Spleen (tissue), 11 donors: ENCODE measurements around the gene PLEKHA7. TPM values are rescaled to one million over a fixed set of nuclear protein-coding genes. Genes with fewer than 3 reads are reported as not detected.

Experiments
- DNase-seq: peaks from one replicate; pipeline ENCODE4 v3.0.0-alpha.2; 2020
- H3K27ac ChIP-seq, 8 donors: fragments of 200-600 bp; sonication (generic) in 7 of 8; 1 replicate in 4 of 8; 2 replicates in 4 of 8; pipeline versions ENCODE4 v1.5.0 to v1.8.0; 2016 to 2021; ENCODE audit warnings: inconsistent platforms in 4 of 8, mild to moderate bottlenecking in 4 of 8, moderate library complexity in 1 of 8
- H3K27me3 ChIP-seq, 7 donors: fragments of 200-600 bp; sonication (generic) in 6 of 7; replicated peaks in 1 of 7; 1 replicate in 4 of 7; 2 replicates in 3 of 7; pipeline versions ENCODE4 v1.5.0 to v1.8.0; 2016 to 2021; ENCODE audit warnings: inconsistent platforms in 3 of 7, mild to moderate bottlenecking in 1 of 7
- H3K36me3 ChIP-seq, 6 donors: fragments of 200-600 bp; sonication (generic) in 5 of 6; 1 replicate in 4 of 6; 2 replicates in 2 of 6; pipeline versions ENCODE4 v1.5.0 to v1.8.0; 2016 to 2021; ENCODE audit warnings: inconsistent platforms in 2 of 6
- H3K4me1 ChIP-seq, 6 donors: fragments of 200-600 bp; sonication (generic) in 5 of 6; 1 replicate in 3 of 6; 2 replicates in 3 of 6; pipeline versions ENCODE4 v1.5.0 to v1.8.0; 2016 to 2021; ENCODE audit warnings: inconsistent platforms in 3 of 6
- H3K4me3 ChIP-seq, 8 donors: fragments of 200-600 bp; sonication (generic) in 7 of 8; 1 replicate in 4 of 8; 2 replicates in 4 of 8; pipeline versions ENCODE4 v1.5.0 to v1.8.0; 2016 to 2021; ENCODE audit warnings: inconsistent platforms in 4 of 8, mild to moderate bottlenecking in 4 of 8, moderate library complexity in 2 of 8
- H3K9me3 ChIP-seq, 8 donors: fragments of 200-600 bp; sonication (generic) in 7 of 8; 1 replicate in 4 of 8; 2 replicates in 4 of 8; pipeline versions ENCODE4 v1.5.0 to v1.8.0; 2016 to 2021; ENCODE audit warnings: inconsistent platforms in 4 of 8
- CTCF ChIP-seq, 11 experiments: fragments of 200-600 bp in 7 of 11; fragments of 450-650 bp in 4 of 11; sonication (generic) in 4 of 11; IDR thresholded peaks in 8 of 11; conservative IDR thresholded peaks in 3 of 11; 1 replicate in 7 of 11; 2 replicates in 4 of 11; pipeline versions ENCODE4 v1.4.0 to v1.8.0; 2016 to 2021; ENCODE audit warnings: antibody characterized with exemption in 11 of 11, inconsistent platforms in 4 of 11, mild to moderate bottlenecking in 1 of 11
- POLR2A ChIP-seq, 3 donors: fragments of 450-650 bp; IDR thresholded peaks; one replicate each; pipeline ENCODE4 v1.5.1; 2017; ENCODE audit warnings: antibody characterized with exemption in 3 of 3, mild to moderate bottlenecking in 1 of 3
- POLR2AphosphoS5 ChIP-seq, 3 donors: sonication (generic); formaldehyde crosslinking; IDR thresholded peaks; one replicate each; pipeline ENCODE4 v1.5.1; 2017; ENCODE audit warnings: antibody characterized with exemption in 3 of 3
- whole genome bisulfite sequencing, 5 donors: extraction: QIAGEN DNeasy Blood & Tissue Kit in 3 of 5; methylation state at CpG; one replicate each; pipeline versions ENCODE4 v1.1.5 to v1.1.7; 2013 to 2018; 5-methylcytosine and 5-hydroxymethylcytosine counted together
- intact Hi-C: fragments of 100-400 bp; cut with DNase I; formaldehyde crosslinking; loops from one replicate; pipeline ENCODE4 v1.15.0; 2023; ENCODE audit warnings: low total_unique reads
- polyA plus RNA-seq, 3 donors: library from polyadenylated mRNA; stranded (reverse); fragments of 200-250 nt; gene quantifications; one replicate each; pipeline ENCODE4 v1.2.1, GENCODE V29; 2013
- total RNA-seq, 7 donors: library from RNA; depleted of rRNA in 3 of 7; stranded (reverse); fragments of >200 nt in 3 of 7; fragmentation: NEBNext Ultra II Directional in 4 of 7; extraction: Animal tissue kit (Norgen Biotek cat#: 25700) in 4 of 7; gene quantifications; one replicate each; pipeline versions ENCODE4 v1.1.0 to v1.2.1, GENCODE V29; 2016 to 2021
- donor health status: healthy with polysubstance abuse.
- donor health status: DM: no; HTN: no; CAD: no; lungs with moderate emphysema.
- donor health status: DM: no; HTN: no; CAD: no.
- donor health status: Bipolar disorder and iron deficiency.
- donor health status: healthy.
- donor health status: DM: no; HTN: no; CAD: no.
- donor health status: DM: yes; HTN: yes; CAD: no.

The PLEKHA7 gene
- total and polyA plus RNA-seq, 10 donors = 1.8 to 12.8 (median 5.8) TPM

GRCh38 chr11:16788141-16789062, 225.8 kb downstream of the PLEKHA7 start:
- Histone ChIP-seq H3K9me3 (no peaks in the 10 kb centered on the region), H3K27ac (peak overlapping the region in 1 of 8 donors; percentile 2), H3K36me3 (no peaks in the 10 kb centered on the region), H3K4me3 (no peak overlapping the region), H3K27me3 (no peaks in the 10 kb centered on the region), H3K4me1 (peaks cover 6 to 64% (median 31%) of the 10 kb centered on the region in 6 donors)
- intact Hi-C loops = loop anchor here (5.0 kb wide), 1 partner anchor 274 kb away; no protein-coding TSS in a partner anchor
- DNase-seq = peak; percentile 91
- 68 to 72% (median 71%) methylated on average over 17 of the region's 17 CpGs for WGBS, 5 donors
- TF ChIP-seq POLR2AphosphoS5 (IDR thresholded peaks at IDR 0.05) (peak in 2 of 3 donors; percentile 23 to 38), CTCF (IDR thresholded peaks at IDR 0.05 in 8 of 11, conservative IDR thresholded peaks at IDR 0.05 in 3 of 11) (peak; percentile 75 to 98 (median 92)), POLR2A (IDR thresholded peaks at IDR 0.05) (no peak)

GRCh38 chr11:16787035-16787742, 227.0 kb downstream of the PLEKHA7 start:
- no peak overlapping the region for H3K4me3 ChIP-seq
- WGBS, 5 donors = 79 to 90% (median 86%) methylated on average over 7 of the region's 7 CpGs
- H3K27ac ChIP-seq = no peak overlapping the region
- H3K9me3 ChIP-seq = no peaks in the 10 kb centered on the region
- intact Hi-C loops = loop anchor here (5.0 kb wide), 1 partner anchor 275 kb away; no protein-coding TSS in a partner anchor
- H3K36me3 ChIP-seq = no peaks in the 10 kb centered on the region
- peaks cover 6 to 56% (median 28%) of the 10 kb centered on the region in 6 donors for H3K4me1 ChIP-seq
- no peak for TF ChIP-seq POLR2AphosphoS5 (IDR thresholded peaks at IDR 0.05)
- no peak for TF ChIP-seq POLR2A (IDR thresholded peaks at IDR 0.05)
- TF ChIP-seq CTCF (IDR thresholded peaks at IDR 0.05 in 8 of 11, conservative IDR thresholded peaks at IDR 0.05 in 3 of 11) = no peak
- no peaks in the 10 kb centered on the region for H3K27me3 ChIP-seq
- DNase-seq = no peak

GRCh38 chr11:16786131-16786530, 228.1 kb downstream of the PLEKHA7 start:
- Histone ChIP-seq H3K4me3 (no peak overlapping the region), H3K4me1 (peaks cover 2 to 46% (median 19%) of the 10 kb centered on the region in 6 donors), H3K27ac (no peak overlapping the region), H3K36me3 (no peaks in the 10 kb centered on the region), H3K9me3 (no peaks in the 10 kb centered on the region), H3K27me3 (no peaks in the 10 kb centered on the region)
- intact Hi-C loops = loop anchor here (5.0 kb wide), 1 partner anchor 276 kb away; no protein-coding TSS in a partner anchor
- 76 to 91% (median 83%) methylated on average over 6 of the region's 6 CpGs for WGBS, 5 donors
- TF ChIP-seq CTCF (IDR thresholded peaks at IDR 0.05 in 8 of 11, conservative IDR thresholded peaks at IDR 0.05 in 3 of 11) (no peak), POLR2A (IDR thresholded peaks at IDR 0.05) (no peak), POLR2AphosphoS5 (IDR thresholded peaks at IDR 0.05) (no peak)
- no peak for DNase-seq
